Measurements from ENCODE around the gene FIGN.

FIGN gene

GRCh38 chr2:163737563-163737962 lies 1.8 kb upstream of the FIGN start:
- Histone ChIP-seq H3K9me3 (ENCODE audit: control insufficient read depth in 1 of 2, low read length in 2 of 2) (no peaks in the 10 kb centered on the region), H3K9ac (ENCODE audit: low read depth in 1 of 2, low read length in 2 of 2) (no peak overlapping the region), H3K36me3 (ENCODE audit: control insufficient read depth in 1 of 2, insufficient read depth in 2 of 2, low read length in 2 of 2) (no peaks in the 10 kb centered on the region), H3K27ac (ENCODE audit: low read depth, low read length) (no peak overlapping the region), H3K4me1 (ENCODE audit: control insufficient read depth in 1 of 2, insufficient read depth in 2 of 2, low read length in 2 of 2) (peaks cover 0 to 2% of the 10 kb centered on the region in 2 donors), H3K27me3 (ENCODE audit: control insufficient read depth in 1 of 2, insufficient read depth in 2 of 2, low read length in 2 of 2) (peaks cover 11 to 18% of the 10 kb centered on the region in 2 donors), H3K4me3 (ENCODE audit: low read depth in 1 of 2, low read length in 2 of 2) (no peak overlapping the region)

GRCh38 chr2:163737190-163737439 lies 1.3 kb upstream of the FIGN start:
- Histone ChIP-seq H3K9me3 (ENCODE audit: control insufficient read depth in 1 of 2, low read length in 2 of 2) (no peaks in the 10 kb centered on the region), H3K9ac (ENCODE audit: low read depth in 1 of 2, low read length in 2 of 2) (no peak overlapping the region), H3K27me3 (ENCODE audit: control insufficient read depth in 1 of 2, insufficient read depth in 2 of 2, low read length in 2 of 2) (peaks cover 11 to 18% of the 10 kb centered on the region in 2 donors), H3K4me1 (ENCODE audit: control insufficient read depth in 1 of 2, insufficient read depth in 2 of 2, low read length in 2 of 2) (peaks cover 0 to 2% of the 10 kb centered on the region in 2 donors), H3K36me3 (ENCODE audit: control insufficient read depth in 1 of 2, insufficient read depth in 2 of 2, low read length in 2 of 2) (no peaks in the 10 kb centered on the region), H3K27ac (ENCODE audit: low read depth, low read length) (no peak overlapping the region), H3K4me3 (ENCODE audit: low read depth in 1 of 2, low read length in 2 of 2) (peak overlapping the region; percentile 35 to 77)

GRCh38 chr2:163736433-163737189 lies 803 bp upstream of the FIGN start:
- Histone ChIP-seq H3K9ac (ENCODE audit: low read depth in 1 of 2, low read length in 2 of 2) (peak overlapping the region; percentile 5 to 33), H3K36me3 (ENCODE audit: control insufficient read depth in 1 of 2, insufficient read depth in 2 of 2, low read length in 2 of 2) (no peaks in the 10 kb centered on the region), H3K4me1 (ENCODE audit: control insufficient read depth in 1 of 2, insufficient read depth in 2 of 2, low read length in 2 of 2) (peaks cover 0 to 2% of the 10 kb centered on the region in 2 donors), H3K4me3 (ENCODE audit: low read depth in 1 of 2, low read length in 2 of 2) (peak overlapping the region; percentile 35 to 77), H3K9me3 (ENCODE audit: control insufficient read depth in 1 of 2, low read length in 2 of 2) (no peaks in the 10 kb centered on the region), H3K27me3 (ENCODE audit: control insufficient read depth in 1 of 2, insufficient read depth in 2 of 2, low read length in 2 of 2) (peaks cover 11 to 18% of the 10 kb centered on the region in 2 donors), H3K27ac (ENCODE audit: low read depth, low read length) (peak overlapping the region; percentile 75)

- no peak overlapping the region for H3K27ac ChIP-seq (ENCODE audit: low read depth, low read length)
- H3K9ac ChIP-seq (ENCODE audit: low read depth in 1 of 2, low read length in 2 of 2), result peak overlapping the region in 1 of 2 donors; percentile 36
- H3K27me3 ChIP-seq (ENCODE audit: control insufficient read depth in 1 of 2, insufficient read depth in 2 of 2, low read length in 2 of 2), result peaks cover 11 to 18% of the 10 kb centered on the region in 2 donors
- H3K4me3 ChIP-seq (ENCODE audit: low read depth in 1 of 2, low read length in 2 of 2), result peak overlapping the region; percentile 69 to 77
- H3K4me1 ChIP-seq (ENCODE audit: control insufficient read depth in 1 of 2, insufficient read depth in 2 of 2, low read length in 2 of 2), result peaks cover 0 to 2% of the 10 kb centered on the region in 2 donors
- no peaks in the 10 kb centered on the region for H3K36me3 ChIP-seq (ENCODE audit: control insufficient read depth in 1 of 2, insufficient read depth in 2 of 2, low read length in 2 of 2)
- no peaks in the 10 kb centered on the region for H3K9me3 ChIP-seq (ENCODE audit: control insufficient read depth in 1 of 2, low read length in 2 of 2)
Observed at GRCh38 chr2:163734881-163735684, 725 bp downstream of the FIGN start.

- Histone ChIP-seq H3K36me3 (ENCODE audit: control insufficient read depth in 1 of 2, insufficient read depth in 2 of 2, low read length in 2 of 2) (no peaks in the 10 kb centered on the region), H3K9ac (ENCODE audit: low read depth in 1 of 2, low read length in 2 of 2) (peak overlapping the region in 1 of 2 donors; percentile 36), H3K9me3 (ENCODE audit: control insufficient read depth in 1 of 2, low read length in 2 of 2) (no peaks in the 10 kb centered on the region), H3K4me3 (ENCODE audit: low read depth in 1 of 2, low read length in 2 of 2) (peak overlapping the region in 1 of 2 donors; percentile 69), H3K4me1 (ENCODE audit: control insufficient read depth in 1 of 2, insufficient read depth in 2 of 2, low read length in 2 of 2) (peaks cover 0 to 2% of the 10 kb centered on the region in 2 donors), H3K27me3 (ENCODE audit: control insufficient read depth in 1 of 2, insufficient read depth in 2 of 2, low read length in 2 of 2) (peaks cover 11 to 18% of the 10 kb centered on the region in 2 donors), H3K27ac (ENCODE audit: low read depth, low read length) (no peak overlapping the region)
Observed at GRCh38 chr2:163734401-163734800, 1.4 kb downstream of the FIGN start.

GRCh38 chr2:163733956-163734355 lies 1.9 kb downstream of the FIGN start:
- H3K9me3 ChIP-seq (ENCODE audit: control insufficient read depth in 1 of 2, low read length in 2 of 2), result no peaks in the 10 kb centered on the region
- H3K27me3 ChIP-seq (ENCODE audit: control insufficient read depth in 1 of 2, insufficient read depth in 2 of 2, low read length in 2 of 2), result peaks cover 11 to 18% of the 10 kb centered on the region in 2 donors
- no peaks in the 10 kb centered on the region for H3K36me3 ChIP-seq (ENCODE audit: control insufficient read depth in 1 of 2, insufficient read depth in 2 of 2, low read length in 2 of 2)
- peaks cover 0 to 2% of the 10 kb centered on the region in 2 donors for H3K4me1 ChIP-seq (ENCODE audit: control insufficient read depth in 1 of 2, insufficient read depth in 2 of 2, low read length in 2 of 2)
- H3K27ac ChIP-seq (ENCODE audit: low read depth, low read length), result peak overlapping the region; percentile 31
- peak overlapping the region in 1 of 2 donors; percentile 16 for H3K4me3 ChIP-seq (ENCODE audit: low read depth in 1 of 2, low read length in 2 of 2)
- peak overlapping the region in 1 of 2 donors; percentile 39 for H3K9ac ChIP-seq (ENCODE audit: low read depth in 1 of 2, low read length in 2 of 2)

- Histone ChIP-seq H3K4me1 (ENCODE audit: control insufficient read depth in 1 of 2, insufficient read depth in 2 of 2, low read length in 2 of 2) (peaks cover 0 to 2% of the 10 kb centered on the region in 2 donors), H3K9ac (ENCODE audit: low read depth in 1 of 2, low read length in 2 of 2) (peak overlapping the region in 1 of 2 donors; percentile 39), H3K36me3 (ENCODE audit: control insufficient read depth in 1 of 2, insufficient read depth in 2 of 2, low read length in 2 of 2) (no peaks in the 10 kb centered on the region), H3K4me3 (ENCODE audit: low read depth in 1 of 2, low read length in 2 of 2) (peak overlapping the region in 1 of 2 donors; percentile 16), H3K9me3 (ENCODE audit: control insufficient read depth in 1 of 2, low read length in 2 of 2) (no peaks in the 10 kb centered on the region), H3K27ac (ENCODE audit: low read depth, low read length) (peak overlapping the region; percentile 13), H3K27me3 (ENCODE audit: control insufficient read depth in 1 of 2, insufficient read depth in 2 of 2, low read length in 2 of 2) (peaks cover 11 to 18% of the 10 kb centered on the region in 2 donors)
Observed at GRCh38 chr2:163733301-163733938, 2.4 kb downstream of the FIGN start.

- Histone ChIP-seq H3K9ac (ENCODE audit: low read depth in 1 of 2, low read length in 2 of 2) (no peak overlapping the region), H3K4me3 (ENCODE audit: low read depth in 1 of 2, low read length in 2 of 2) (no peak overlapping the region), H3K9me3 (ENCODE audit: control insufficient read depth in 1 of 2, low read length in 2 of 2) (no peaks in the 10 kb centered on the region), H3K27ac (ENCODE audit: low read depth, low read length) (no peak overlapping the region), H3K27me3 (ENCODE audit: control insufficient read depth in 1 of 2, insufficient read depth in 2 of 2, low read length in 2 of 2) (peaks cover 11 to 17% of the 10 kb centered on the region in 2 donors), H3K4me1 (ENCODE audit: control insufficient read depth in 1 of 2, insufficient read depth in 2 of 2, low read length in 2 of 2) (peaks cover 0 to 2% of the 10 kb centered on the region in 2 donors), H3K36me3 (ENCODE audit: control insufficient read depth in 1 of 2, insufficient read depth in 2 of 2, low read length in 2 of 2) (no peaks in the 10 kb centered on the region)
Observed at GRCh38 chr2:163732727-163733126, 3.1 kb downstream of the FIGN start.

- H3K27ac ChIP-seq (ENCODE audit: low read depth, low read length), result no peak overlapping the region
Observed at GRCh38 chr2:163731735-163732134, 4.1 kb downstream of the FIGN start.

GRCh38 chr2:163730556-163730955 lies 5.3 kb downstream of the FIGN start:
- Histone ChIP-seq H3K9me3 (ENCODE audit: control insufficient read depth in 1 of 2, low read length in 2 of 2) (no peaks in the 10 kb centered on the region), H3K4me3 (ENCODE audit: low read depth in 1 of 2, low read length in 2 of 2) (no peak overlapping the region), H3K9ac (ENCODE audit: low read depth in 1 of 2, low read length in 2 of 2) (no peak overlapping the region)

More at GRCh38 chr2:163731735-163732134, 4.1 kb downstream of the FIGN start:
- Histone ChIP-seq H3K9me3 (ENCODE audit: control insufficient read depth in 1 of 2, low read length in 2 of 2) (no peaks in the 10 kb centered on the region), H3K4me3 (ENCODE audit: low read depth in 1 of 2, low read length in 2 of 2) (no peak overlapping the region), H3K4me1 (ENCODE audit: control insufficient read depth in 1 of 2, insufficient read depth in 2 of 2, low read length in 2 of 2) (peaks cover 0 to 2% of the 10 kb centered on the region in 2 donors), H3K9ac (ENCODE audit: low read depth in 1 of 2, low read length in 2 of 2) (no peak overlapping the region), H3K36me3 (ENCODE audit: control insufficient read depth in 1 of 2, insufficient read depth in 2 of 2, low read length in 2 of 2) (no peaks in the 10 kb centered on the region), H3K27me3 (ENCODE audit: control insufficient read depth in 1 of 2, insufficient read depth in 2 of 2, low read length in 2 of 2) (peaks cover 7 to 11% of the 10 kb centered on the region in 2 donors)

More at GRCh38 chr2:163730556-163730955, 5.3 kb downstream of the FIGN start:
- Histone ChIP-seq H3K4me1 (ENCODE audit: control insufficient read depth in 1 of 2, insufficient read depth in 2 of 2, low read length in 2 of 2) (no peaks in the 10 kb centered on the region), H3K36me3 (ENCODE audit: control insufficient read depth in 1 of 2, insufficient read depth in 2 of 2, low read length in 2 of 2) (no peaks in the 10 kb centered on the region), H3K27me3 (ENCODE audit: control insufficient read depth in 1 of 2, insufficient read depth in 2 of 2, low read length in 2 of 2) (peaks cover 6% of the 10 kb centered on the region in 2 donors), H3K27ac (ENCODE audit: low read depth, low read length) (no peak overlapping the region)
